Activated CD4-positive, alpha-beta T cell treated with anti-CD3 and anti-CD28 coated beads for 48 hours (primary cell): ENCODE measurements around the gene AGBL1.

ENCODE experiments used
- DNase-seq: peaks from one replicate; pipeline ENCODE4 v3.0.0-alpha.2; 2020

Gene AGBL1

GRCh38 chr15:86894269-86894668 is 814.6 kb downstream of the AGBL1 start:
- no peak for DNase-seq

DNA sequence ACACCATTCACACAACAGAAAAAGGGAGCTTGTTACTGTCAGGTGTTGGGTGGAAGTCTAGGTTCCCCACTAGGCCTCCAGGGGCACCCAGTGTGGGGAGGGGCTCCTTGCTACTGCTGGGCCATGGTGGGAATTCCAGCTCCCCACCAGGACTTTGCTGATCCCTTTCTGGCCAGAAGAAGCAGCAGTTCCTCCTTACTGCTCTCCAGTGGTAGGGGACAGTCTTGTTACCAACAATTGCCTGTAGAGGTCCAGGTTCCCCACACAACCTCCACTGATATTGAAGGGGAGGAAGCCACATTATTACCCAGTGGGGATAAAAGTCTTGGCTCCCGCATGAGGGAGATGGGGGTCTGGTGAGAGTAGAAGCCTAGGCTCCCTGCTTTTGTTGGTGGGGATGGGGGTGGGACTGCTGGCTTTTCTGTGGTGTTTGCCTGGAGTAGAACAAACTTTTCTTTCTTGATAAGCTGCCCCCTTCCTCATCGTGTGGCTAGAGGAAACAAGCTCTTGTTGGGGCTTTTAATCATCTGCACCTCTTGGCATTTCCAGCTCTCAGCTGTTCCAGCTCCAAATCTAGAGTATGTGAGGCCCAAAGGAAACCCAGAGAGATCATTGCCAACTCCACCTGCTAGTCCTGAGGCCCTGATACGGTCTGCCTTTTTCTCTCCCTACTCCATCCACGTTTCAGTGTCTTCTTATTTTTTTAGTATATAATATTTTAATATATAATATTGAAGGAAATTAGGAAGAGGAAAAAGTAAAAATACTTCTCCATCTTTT is 824.2 kb downstream of the AGBL1 start:
- DNase-seq: no peak

GRCh38 chr15:86905625-86906256 is 826.1 kb downstream of the AGBL1 start:
- no peak for DNase-seq

GRCh38 chr15:86906376-86906775 is 826.7 kb downstream of the AGBL1 start:
- DNase-seq: no peak

DNA sequence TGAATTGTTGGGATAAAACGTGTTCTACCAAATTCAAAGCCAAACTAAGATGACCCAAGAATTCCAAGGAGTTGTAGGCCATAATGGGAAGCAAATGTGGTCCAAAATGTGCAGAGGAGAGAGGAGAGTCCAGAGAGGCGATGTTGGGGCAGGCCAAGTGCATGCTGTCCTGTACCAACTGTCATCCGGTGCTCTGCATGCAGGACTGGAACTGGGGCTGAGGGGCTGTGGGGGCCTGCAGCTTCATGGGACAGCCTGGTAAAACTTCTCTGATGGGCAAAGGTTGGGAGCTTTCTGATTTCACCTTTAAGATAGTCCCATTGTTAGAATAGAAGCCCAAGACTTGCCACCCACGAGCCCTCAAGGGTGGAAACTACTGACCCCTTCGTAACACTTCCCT is 831.4 kb downstream of the AGBL1 start:
- DNase-seq: no peak

DNA sequence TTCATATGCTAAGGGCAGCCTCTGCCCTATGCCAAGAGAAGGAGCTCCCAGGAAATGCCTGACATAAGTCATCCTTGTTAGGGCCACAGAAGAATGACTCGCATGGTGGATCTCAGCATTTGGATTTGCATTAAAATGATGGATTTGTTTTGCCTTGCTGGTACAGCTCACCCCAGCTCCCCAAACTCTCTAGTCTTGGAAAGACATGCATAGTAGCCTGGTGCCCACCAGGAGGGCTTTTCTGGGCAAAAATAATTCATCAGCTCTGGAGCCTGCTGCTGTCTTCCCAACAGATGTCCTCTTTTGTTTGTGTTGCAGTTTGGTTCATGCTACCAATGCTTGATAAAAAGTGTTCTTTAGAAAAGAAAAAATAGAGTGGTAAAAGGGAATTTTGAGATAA is 833.0 kb downstream of the AGBL1 start:
- DNase-seq: no peak

DNA sequence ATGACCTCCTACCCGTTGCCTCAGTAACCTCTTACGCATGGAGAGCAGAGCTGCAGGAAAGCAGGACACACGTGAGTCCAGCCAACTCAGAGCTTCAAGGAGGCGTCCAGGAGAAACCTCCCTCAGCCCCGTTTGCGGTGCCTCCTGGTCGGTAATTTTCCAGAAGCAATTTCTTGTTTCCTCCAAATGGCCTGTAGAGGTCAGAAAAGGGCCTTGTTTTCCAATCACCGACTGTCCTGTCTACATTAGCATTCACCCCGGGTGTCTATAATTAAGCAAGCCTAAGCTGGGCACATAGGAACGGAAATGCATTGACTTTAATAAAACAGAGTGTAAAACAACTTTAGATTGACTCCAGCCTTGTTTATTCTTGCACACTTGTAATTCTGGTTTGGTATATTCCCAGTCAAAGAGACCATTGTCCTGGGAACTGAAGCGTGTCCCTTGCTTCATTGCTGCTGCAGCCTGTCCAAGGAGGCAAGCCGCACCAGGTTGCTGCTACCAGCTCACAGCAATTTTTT is 836.2 kb downstream of the AGBL1 start:
- no peak for DNase-seq

GRCh38 chr15:86916671-86917360 is 837.1 kb downstream of the AGBL1 start:
- DNase-seq: no peak

GRCh38 chr15:86917361-86917671 is 837.6 kb downstream of the AGBL1 start:
- no peak for DNase-seq

GRCh38 chr15:86919581-86919980 is 839.9 kb downstream of the AGBL1 start:
- DNase-seq: no peak

DNA sequence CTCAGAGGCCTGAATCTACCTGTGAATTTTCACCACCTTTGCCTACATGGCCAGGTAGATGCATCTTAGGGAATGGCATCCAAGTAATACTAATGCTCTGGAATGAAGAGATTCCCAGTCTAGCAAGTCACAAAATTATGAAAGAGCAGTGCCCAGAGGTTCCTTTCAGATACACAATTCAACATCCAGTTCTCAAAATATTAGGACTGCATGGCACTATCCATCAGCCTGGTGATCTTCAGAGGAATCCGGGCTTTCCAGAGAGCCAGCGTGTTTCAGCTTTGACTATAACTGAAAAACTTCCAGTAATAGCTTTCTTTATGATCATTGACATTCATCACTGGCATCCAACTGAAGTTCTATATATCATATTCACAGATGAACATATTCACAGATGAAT is 849.8 kb downstream of the AGBL1 start:
- DNase-seq: no peak

DNA sequence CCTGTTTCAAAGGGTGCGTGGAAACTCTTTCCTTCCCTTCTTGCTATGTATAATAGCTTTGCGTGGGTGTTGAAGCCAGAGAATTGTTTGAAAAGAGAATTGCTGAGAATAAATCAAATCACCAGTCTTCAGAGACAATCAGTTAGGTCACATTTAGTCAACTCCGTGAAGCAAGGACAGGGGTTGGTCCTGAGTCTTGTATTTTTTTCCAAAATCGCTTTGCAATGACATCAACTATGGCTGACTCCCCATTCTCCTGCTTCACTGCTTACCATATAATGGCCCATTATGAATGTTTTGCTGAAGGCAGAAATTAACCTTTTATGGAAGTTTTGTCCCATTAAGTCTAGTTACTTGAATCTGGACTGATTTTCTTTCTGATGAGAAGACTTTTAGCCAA is 852.8 kb downstream of the AGBL1 start:
- DNase-seq: no peak

- no peak for DNase-seq
These were observed 856.2 kb downstream of the AGBL1 start for GRCh38 chr15:86935841-86936240.

- DNase-seq: no peak
These were observed 862.6 kb downstream of the AGBL1 start for GRCh38 chr15:86942285-86942684.

DNA sequence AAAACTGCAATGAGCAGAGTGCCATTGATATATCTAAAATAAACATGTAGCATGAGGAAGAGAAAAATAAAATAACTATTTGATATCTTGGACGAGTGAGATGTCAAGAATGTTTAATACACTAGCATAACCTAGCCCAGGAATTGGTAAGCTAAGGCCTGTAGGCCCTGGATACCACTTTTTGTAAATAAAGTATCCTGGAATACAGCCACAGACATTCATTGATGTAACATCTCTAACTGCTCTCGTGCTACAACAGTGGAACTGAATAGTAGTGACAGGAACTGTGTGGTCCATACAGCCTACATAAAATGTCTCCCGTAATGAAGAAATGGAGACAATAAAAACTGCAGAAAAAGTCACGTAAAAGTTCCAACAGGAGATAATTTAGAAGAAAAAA is 869.0 kb downstream of the AGBL1 start:
- no peak for DNase-seq

GRCh38 chr15:86959254-86959653 is 879.6 kb downstream of the AGBL1 start:
- no peak for DNase-seq

- DNase-seq: no peak
These were observed 882.0 kb downstream of the AGBL1 start for GRCh38 chr15:86961669-86962068.

GRCh38 chr15:86964271-86964670 is 884.6 kb downstream of the AGBL1 start:
- no peak for DNase-seq

DNA sequence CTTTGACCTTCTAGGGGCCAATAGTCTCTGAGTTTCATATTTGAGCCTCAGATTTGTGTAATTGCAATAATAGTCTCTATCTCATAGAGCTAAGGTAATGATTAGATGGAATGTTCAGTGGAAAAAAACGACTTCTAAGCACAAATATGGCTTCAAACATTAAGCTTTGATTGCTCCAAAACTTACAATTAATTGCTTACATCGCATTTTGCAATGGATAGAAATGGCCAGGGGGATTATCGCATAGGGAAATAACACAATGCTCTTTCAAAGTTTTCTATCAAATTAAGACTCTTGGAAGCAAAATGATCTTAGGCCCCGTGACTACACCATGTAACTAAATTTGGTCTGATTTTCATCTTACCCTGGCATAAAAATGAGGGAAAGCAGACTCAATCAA is 888.6 kb downstream of the AGBL1 start:
- DNase-seq: no peak

GRCh38 chr15:86969364-86969763 is 889.7 kb downstream of the AGBL1 start:
- DNase-seq: no peak

DNA sequence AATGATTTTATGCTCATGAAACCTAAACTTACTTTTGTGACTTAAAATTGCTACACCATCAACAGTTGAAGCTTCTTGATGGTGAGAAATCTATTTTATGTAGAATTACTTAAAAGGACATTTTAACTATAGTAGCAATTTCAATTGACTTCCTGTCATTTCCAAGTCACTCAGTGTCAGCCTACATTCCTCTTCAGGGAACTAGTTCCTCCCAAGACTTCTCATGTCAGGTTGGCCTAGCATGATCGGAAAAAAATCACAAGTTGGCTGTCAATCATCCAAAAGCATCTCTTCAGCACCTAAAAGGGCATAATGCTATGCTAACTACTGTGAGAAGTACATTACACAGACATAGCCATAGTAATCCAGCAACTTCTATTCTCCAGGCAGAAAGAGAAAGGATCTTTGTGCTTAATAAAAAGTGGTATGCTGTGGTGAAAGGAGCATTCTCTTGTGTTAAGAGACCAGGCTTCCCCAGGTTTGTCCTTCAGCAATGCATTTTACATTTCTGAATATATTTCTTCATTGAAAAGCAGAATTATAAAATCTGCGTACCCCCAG is 893.7 kb downstream of the AGBL1 start:
- DNase-seq: no peak

DNA sequence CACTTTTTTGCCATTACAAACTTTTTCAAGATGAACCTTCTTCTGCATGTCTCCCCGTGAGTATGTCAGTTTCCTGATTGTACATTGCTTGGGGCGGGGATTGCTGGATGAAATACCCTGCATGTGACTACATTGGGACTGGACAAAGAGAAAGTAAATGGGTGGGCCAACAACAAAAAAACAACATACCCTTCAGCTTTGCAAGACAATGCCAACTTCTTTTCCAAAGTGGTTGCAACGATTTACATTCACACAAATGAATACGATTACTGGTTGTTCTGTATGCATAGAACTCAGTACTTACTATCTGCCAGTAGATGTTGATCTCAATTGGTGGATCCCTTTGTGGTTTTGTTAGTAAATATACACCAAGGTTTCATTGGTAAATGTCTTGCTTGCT is 908.4 kb downstream of the AGBL1 start:
- DNase-seq: no peak

- DNase-seq: no peak
These were observed 942.1 kb downstream of the AGBL1 start for GRCh38 chr15:87021751-87022150.
